GM18517 (cell line): ENCODE results near the gene TMEM217.
"Not testable (repeated sequence)": the region's sequence is repeated elsewhere in the genome, so short reads cannot be mapped to it uniquely, and the experiment has no call there.

ENCODE experiments used
- ATAC-seq: cut with Tn5 transposase; IDR thresholded peaks from one replicate; pipeline ENCODE4 v1.9.1; 2021; ENCODE audit warnings: mild to moderate bottlenecking, moderate library complexity; ENCODE audit not compliant: unreplicated experiment

Gene TMEM217

GRCh38 chr6:37187321-37188022 lies 70.5 kb downstream of the TMEM217 start:
- no peak for ATAC-seq

GRCh38 chr6:37185949-37186720 lies 71.8 kb downstream of the TMEM217 start:
- not testable (repeated sequence) for ATAC-seq

GRCh38 chr6:37182736-37183590 lies 75.0 kb downstream of the TMEM217 start:
- ATAC-seq = no peak

- not testable (repeated sequence) for ATAC-seq
Measured at GRCh38 chr6:37180610-37181009, 77.3 kb downstream of the TMEM217 start.

GRCh38 chr6:37180075-37180474 lies 77.9 kb downstream of the TMEM217 start:
- no peak for ATAC-seq

GRCh38 chr6:37177935-37178517 lies 79.9 kb downstream of the TMEM217 start:
- ATAC-seq = no peak

- ATAC-seq = no peak
Measured at GRCh38 chr6:37177077-37177934, 80.6 kb downstream of the TMEM217 start.

GRCh38 chr6:37176268-37177076 lies 81.5 kb downstream of the TMEM217 start:
- ATAC-seq = no peak

- no peak for ATAC-seq
Measured at GRCh38 chr6:37175332-37176267, 82.3 kb downstream of the TMEM217 start.

GRCh38 chr6:37174515-37175331 lies 83.2 kb downstream of the TMEM217 start:
- no peak for ATAC-seq

GRCh38 chr6:37174196-37174514 lies 83.8 kb downstream of the TMEM217 start:
- ATAC-seq = no peak

GRCh38 chr6:37173493-37174195 lies 84.3 kb downstream of the TMEM217 start:
- ATAC-seq = no peak

- no peak for ATAC-seq
Measured at GRCh38 chr6:37172912-37173492, 84.9 kb downstream of the TMEM217 start.

GRCh38 chr6:37171970-37172812 lies 85.8 kb downstream of the TMEM217 start:
- peak; percentile 40 for ATAC-seq

GRCh38 chr6:37171201-37171969 lies 86.6 kb downstream of the TMEM217 start:
- ATAC-seq = no peak
